Measurements from ENCODE around the gene PIGK.

GRCh38 chr1:77267035-77267434 lies 47.8 kb upstream of the PIGK start:
- TF ChIP-seq POLR2A (IDR thresholded peaks at IDR 0.05), result no peak
- no peak for TF ChIP-seq CTCF (IDR thresholded peaks at IDR 0.05)
- TF ChIP-seq EP300 (IDR thresholded peaks at IDR 0.05), result no peak

All from tibial nerve (tissue), 4 donors.